Measurements from ENCODE around the gene HSPA2. TPM values are rescaled to one million over a fixed set of nuclear protein-coding genes. Genes with fewer than 3 reads are reported as not detected.

Gene HSPA2
- total and polyA plus RNA-seq, 11 donors = 3.2 to 96.0 (median 22.9) TPM

GRCh38 chr14:64549016-64549415 is 8.5 kb downstream of the HSPA2 start:
- no peaks in the 10 kb centered on the region for H3K36me3 ChIP-seq
- no peak for ATAC-seq
- DNase-seq = no peak
- 93 to 99% (median 98%) methylated on average over 1 of the region's 1 CpG for WGBS, 4 donors
- TF ChIP-seq POLR2A (IDR thresholded peaks at IDR 0.05) = no peak
- TF ChIP-seq, protein P1, sequence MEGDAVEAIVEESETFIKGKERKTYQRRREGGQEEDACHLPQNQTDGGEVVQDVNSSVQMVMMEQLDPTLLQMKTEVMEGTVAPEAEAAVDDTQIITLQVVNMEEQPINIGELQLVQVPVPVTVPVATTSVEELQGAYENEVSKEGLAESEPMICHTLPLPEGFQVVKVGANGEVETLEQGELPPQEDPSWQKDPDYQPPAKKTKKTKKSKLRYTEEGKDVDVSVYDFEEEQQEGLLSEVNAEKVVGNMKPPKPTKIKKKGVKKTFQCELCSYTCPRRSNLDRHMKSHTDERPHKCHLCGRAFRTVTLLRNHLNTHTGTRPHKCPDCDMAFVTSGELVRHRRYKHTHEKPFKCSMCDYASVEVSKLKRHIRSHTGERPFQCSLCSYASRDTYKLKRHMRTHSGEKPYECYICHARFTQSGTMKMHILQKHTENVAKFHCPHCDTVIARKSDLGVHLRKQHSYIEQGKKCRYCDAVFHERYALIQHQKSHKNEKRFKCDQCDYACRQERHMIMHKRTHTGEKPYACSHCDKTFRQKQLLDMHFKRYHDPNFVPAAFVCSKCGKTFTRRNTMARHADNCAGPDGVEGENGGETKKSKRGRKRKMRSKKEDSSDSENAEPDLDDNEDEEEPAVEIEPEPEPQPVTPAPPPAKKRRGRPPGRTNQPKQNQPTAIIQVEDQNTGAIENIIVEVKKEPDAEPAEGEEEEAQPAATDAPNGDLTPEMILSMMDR (IDR thresholded peaks at IDR 0.05) = no peak
- H3K4me1 ChIP-seq = peaks cover 0 to 19% (median 10%) of the 10 kb centered on the region in 12 donors
- no peak overlapping the region for H3K27ac ChIP-seq
- intact Hi-C loops (cut with DNase I) = loop anchor here in 1 of 10 donors (10.0 kb wide), 1 partner anchor 216 kb away; no protein-coding TSS in a partner anchor
- peaks cover 0 to 18% (median 0%) of the 10 kb centered on the region in 9 donors for H3K27me3 ChIP-seq
- H3K4me3 ChIP-seq = no peak overlapping the region
- no peaks in the 10 kb centered on the region for H3K9me3 ChIP-seq

DNA sequence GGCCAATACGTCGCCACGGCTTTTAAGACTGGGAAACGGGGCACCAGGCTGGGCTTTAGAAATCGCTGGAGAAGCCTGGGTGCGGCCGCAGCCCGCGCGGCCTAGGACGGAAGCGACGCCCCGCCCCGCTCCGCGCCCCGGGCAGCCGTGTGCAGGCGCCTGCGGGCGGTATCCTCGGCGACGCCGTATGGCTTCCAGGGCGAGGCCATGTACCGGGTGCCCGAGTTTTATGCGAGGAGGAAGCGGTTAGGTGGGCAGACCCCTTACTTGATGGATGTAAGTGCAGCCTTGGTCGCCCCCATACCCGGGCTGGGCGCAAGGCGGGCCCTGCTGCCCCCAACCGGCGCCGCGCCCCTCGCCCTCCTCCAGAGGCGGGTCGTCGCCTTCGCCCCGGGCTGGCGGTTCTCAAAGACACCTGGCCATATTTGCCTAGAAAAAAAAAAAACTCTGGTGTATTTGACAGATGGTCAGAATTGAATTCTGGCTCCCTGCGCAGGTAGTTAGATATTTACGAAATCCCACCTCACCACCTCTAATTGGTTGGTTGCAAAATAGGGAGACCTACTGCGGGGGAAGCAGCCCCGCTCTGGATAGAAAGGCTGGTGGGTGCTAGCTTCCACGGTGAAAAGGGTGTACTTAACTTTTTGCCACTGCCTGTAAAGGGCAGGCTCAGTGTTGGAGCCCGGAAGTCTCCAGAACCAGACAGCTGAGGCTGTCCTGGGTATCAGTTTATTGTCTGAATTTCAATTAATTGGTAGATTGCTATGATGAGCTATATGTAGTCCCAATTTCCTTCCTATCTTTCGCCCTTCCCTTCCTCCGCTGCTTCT is 9.5 kb downstream of the HSPA2 start, which contains the start of gene PPP1R36:
PPP1R36 (plus strand) TSS at position 171 of the 830 bp plus-strand sequence; CDS start at position 208, 37 bp downstream.
- H3K27me3 ChIP-seq = peaks cover 0 to 17% (median 0%) of the 10 kb centered on the region in 9 donors
- no peak for TF ChIP-seq POLR2A (IDR thresholded peaks at IDR 0.05)
- TF ChIP-seq, protein P1 (IDR thresholded peaks at IDR 0.05) = no peak
- WGBS, 4 donors = 8 to 11% (median 9%) methylated on average over 48 to 54 of the region's 54 CpGs
- H3K4me3 ChIP-seq = peak within 1 kb of the TSS; percentile 12 to 57 (median 46)
- DNase-seq (peak in 4 of 5 donors; percentile 27 to 77 (median 46)), ATAC-seq (peak in 3 of 4 donors; percentile 83 to 95 (median 95))
- H3K9me3 ChIP-seq = no peaks in the 10 kb centered on the region
- peaks cover 0 to 16% (median 10%) of the 10 kb centered on the region in 12 donors for H3K4me1 ChIP-seq
- no peaks in the 10 kb centered on the region for H3K36me3 ChIP-seq
- intact Hi-C loops (cut with DNase I) = loop anchor here in 1 of 10 donors (10.0 kb wide), 1 partner anchor 215 kb away; no protein-coding TSS in a partner anchor
- H3K27ac ChIP-seq = no peak within 1 kb of the TSS

DNA sequence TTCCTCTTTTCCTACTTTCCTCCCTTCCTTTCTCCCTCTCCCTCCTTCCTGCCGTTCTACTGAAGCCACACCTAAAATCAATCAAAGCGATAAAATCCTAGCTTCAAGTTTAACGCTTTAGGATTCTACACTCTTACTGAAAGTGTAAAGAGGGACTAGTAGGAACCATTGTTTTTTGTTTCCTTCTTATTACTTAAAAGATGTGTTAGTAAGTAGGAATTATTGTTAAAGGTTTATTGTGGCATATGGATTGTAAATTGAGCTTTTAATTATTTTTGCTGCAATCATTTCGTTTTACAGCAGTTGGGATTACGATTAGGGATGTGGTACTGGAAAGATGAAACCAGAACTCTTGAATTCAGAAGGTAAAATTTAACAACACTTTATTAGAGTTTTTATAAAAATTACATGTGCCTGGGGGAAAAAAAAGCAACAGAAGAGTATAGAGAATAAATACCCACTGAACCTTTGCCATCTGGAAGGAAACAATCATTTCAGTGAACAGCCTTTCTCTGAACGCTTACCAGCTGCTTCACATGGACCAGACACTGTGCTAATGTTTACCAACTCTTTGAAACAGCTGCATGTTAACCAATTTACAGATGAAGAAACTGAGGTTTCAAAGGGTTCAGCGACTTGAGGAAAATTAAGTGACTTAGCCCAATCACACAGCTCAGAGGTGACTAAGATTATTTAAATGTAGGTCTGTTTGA is 10.2 kb downstream of the HSPA2 start:
- intact Hi-C loops (cut with DNase I) = no loop called here
- no peaks in the 10 kb centered on the region for H3K36me3 ChIP-seq
- H3K9me3 ChIP-seq = no peaks in the 10 kb centered on the region
- DNase-seq (no peak), ATAC-seq (no peak)
- peak overlapping the region in 3 of 12 donors; percentile 37 to 55 (median 53) for H3K4me3 ChIP-seq
- peaks cover 0 to 16% (median 10%) of the 10 kb centered on the region in 12 donors for H3K4me1 ChIP-seq
- 66 to 72% (median 69%) methylated on average over 7 of the region's 7 CpGs for WGBS, 4 donors
- peaks cover 0 to 17% (median 0%) of the 10 kb centered on the region in 9 donors for H3K27me3 ChIP-seq
- no peak overlapping the region for H3K27ac ChIP-seq
- no peak for TF ChIP-seq POLR2A (IDR thresholded peaks at IDR 0.05)
- TF ChIP-seq, protein P1 (IDR thresholded peaks at IDR 0.05) = no peak

GRCh38 chr14:64554556-64554955 is 14.0 kb downstream of the HSPA2 start:
- Histone ChIP-seq H3K27ac (no peak overlapping the region), H3K9me3 (no peaks in the 10 kb centered on the region), H3K36me3 (no peaks in the 10 kb centered on the region), H3K4me3 (no peak overlapping the region), H3K27me3 (peaks cover 0 to 14% (median 0%) of the 10 kb centered on the region in 9 donors), H3K4me1 (peaks cover 0 to 12% (median 8%) of the 10 kb centered on the region in 12 donors)
- intact Hi-C loops (cut with DNase I) = no loop called here
- DNase-seq (no peak), ATAC-seq (no peak)
- TF ChIP-seq, protein P1 (IDR thresholded peaks at IDR 0.05) = no peak
- TF ChIP-seq POLR2A (IDR thresholded peaks at IDR 0.05) = no peak
- WGBS, 4 donors = 61 to 72% (median 67%) methylated on average over 4 of the region's 4 CpGs
